GM10266 (cell line): ENCODE measurements around the gene KLHL29.
"Not testable (repeated sequence)": the region's sequence is repeated elsewhere in the genome, so short reads cannot be mapped to it uniquely, and the experiment has no call there.

Experiments
- DNase-seq: peaks from one replicate; pipeline ENCODE4 v3.0.0; 2012; ENCODE audit errors: extremely low spot score
- TF ChIP-seq, protein P1 (sequence below): IDR thresholded peaks from 2 replicates; pipeline ENCODE4 v1.5.1; 2012; ENCODE audit warnings: mild to moderate bottlenecking, low read depth; ENCODE audit not compliant: control insufficient read depth, insufficient read depth; ENCODE audit errors: missing control alignments

KLHL29 gene

GRCh38 chr2:23387221-23387550 lies 2.2 kb downstream of the KLHL29 start:
- DNase-seq, result no peak
- TF ChIP-seq, protein P1, sequence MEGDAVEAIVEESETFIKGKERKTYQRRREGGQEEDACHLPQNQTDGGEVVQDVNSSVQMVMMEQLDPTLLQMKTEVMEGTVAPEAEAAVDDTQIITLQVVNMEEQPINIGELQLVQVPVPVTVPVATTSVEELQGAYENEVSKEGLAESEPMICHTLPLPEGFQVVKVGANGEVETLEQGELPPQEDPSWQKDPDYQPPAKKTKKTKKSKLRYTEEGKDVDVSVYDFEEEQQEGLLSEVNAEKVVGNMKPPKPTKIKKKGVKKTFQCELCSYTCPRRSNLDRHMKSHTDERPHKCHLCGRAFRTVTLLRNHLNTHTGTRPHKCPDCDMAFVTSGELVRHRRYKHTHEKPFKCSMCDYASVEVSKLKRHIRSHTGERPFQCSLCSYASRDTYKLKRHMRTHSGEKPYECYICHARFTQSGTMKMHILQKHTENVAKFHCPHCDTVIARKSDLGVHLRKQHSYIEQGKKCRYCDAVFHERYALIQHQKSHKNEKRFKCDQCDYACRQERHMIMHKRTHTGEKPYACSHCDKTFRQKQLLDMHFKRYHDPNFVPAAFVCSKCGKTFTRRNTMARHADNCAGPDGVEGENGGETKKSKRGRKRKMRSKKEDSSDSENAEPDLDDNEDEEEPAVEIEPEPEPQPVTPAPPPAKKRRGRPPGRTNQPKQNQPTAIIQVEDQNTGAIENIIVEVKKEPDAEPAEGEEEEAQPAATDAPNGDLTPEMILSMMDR, result no peak

GRCh38 chr2:23387845-23388244 lies 2.9 kb downstream of the KLHL29 start:
- TF ChIP-seq, protein P1, result no peak

GRCh38 chr2:23388294-23388693 lies 3.3 kb downstream of the KLHL29 start:
- TF ChIP-seq, protein P1, result no peak
- DNase-seq, result no peak

More at GRCh38 chr2:23387845-23388244, 2.9 kb downstream of the KLHL29 start:
- no peak for DNase-seq

- TF ChIP-seq, protein P1, result no peak
- no peak for DNase-seq
Measured at GRCh38 chr2:23388756-23389514, 4.0 kb downstream of the KLHL29 start.

GRCh38 chr2:23390152-23390551 lies 5.2 kb downstream of the KLHL29 start:
- DNase-seq, result no peak

DNA sequence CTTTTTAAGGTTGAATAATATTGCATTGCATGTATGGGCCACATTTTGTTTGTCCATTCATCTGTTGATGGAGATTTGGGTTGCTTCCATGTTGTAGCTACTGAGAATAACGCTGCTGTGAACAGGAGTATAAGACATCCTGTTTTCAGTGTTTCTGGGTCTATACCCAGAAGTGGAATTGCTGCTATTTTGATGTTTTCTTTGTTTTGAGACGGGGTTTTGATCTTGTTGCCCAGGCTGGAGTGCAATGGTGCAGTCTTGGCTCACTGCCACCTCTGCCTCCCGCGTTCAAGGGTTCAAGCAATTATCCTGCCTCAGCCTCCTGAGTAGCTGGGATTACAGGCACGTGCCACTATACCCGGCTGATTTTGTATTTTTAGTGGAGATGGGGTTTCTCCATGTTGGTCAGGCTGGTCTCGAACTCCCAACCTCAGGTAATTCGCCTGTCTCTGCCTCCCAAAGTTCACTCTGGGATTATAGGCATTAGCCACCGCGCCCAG lies 6.3 kb downstream of the KLHL29 start:
- DNase-seq, result not testable (repeated sequence)

More at GRCh38 chr2:23390152-23390551, 5.2 kb downstream of the KLHL29 start:
- TF ChIP-seq, protein P1, result no peak

- TF ChIP-seq, protein P1, result no peak
- no peak for DNase-seq
Measured at GRCh38 chr2:23393722-23394121, 8.7 kb downstream of the KLHL29 start.

DNA sequence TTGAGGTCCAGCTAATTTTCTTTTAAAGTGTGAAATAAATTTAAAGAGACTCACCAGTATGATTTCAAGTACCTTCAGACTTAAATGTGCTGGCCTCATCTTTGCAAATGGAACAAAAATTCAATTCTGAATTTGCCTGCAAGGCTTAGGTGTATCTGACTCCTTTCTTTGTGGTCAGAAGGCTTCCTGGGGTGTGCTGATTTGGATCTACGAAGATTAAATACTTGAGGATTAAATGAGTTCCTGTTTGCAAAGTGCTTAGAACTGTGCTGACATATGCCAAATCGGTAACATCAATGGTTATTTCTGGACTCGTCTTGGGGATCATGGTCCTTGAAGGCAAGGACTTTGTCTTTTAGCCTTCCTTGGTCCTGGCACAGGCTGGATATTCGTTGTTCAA lies 9.7 kb downstream of the KLHL29 start:
- TF ChIP-seq, protein P1, result no peak
- no peak for DNase-seq
